SIG-M5 treated with dmso at 0.1 percent for 504 hours (cell line): ENCODE data around the gene DCP1B.
A peak's percentile ranks its signal among the peaks of the same experiment; 100 is the strongest.

Source experiments
- DNase-seq: peaks from one replicate; lab custom pipeline; 2025; ENCODE audit not compliant: unreplicated experiment; lab: John Stamatoyannopoulos, UW

The DCP1B gene

DNA sequence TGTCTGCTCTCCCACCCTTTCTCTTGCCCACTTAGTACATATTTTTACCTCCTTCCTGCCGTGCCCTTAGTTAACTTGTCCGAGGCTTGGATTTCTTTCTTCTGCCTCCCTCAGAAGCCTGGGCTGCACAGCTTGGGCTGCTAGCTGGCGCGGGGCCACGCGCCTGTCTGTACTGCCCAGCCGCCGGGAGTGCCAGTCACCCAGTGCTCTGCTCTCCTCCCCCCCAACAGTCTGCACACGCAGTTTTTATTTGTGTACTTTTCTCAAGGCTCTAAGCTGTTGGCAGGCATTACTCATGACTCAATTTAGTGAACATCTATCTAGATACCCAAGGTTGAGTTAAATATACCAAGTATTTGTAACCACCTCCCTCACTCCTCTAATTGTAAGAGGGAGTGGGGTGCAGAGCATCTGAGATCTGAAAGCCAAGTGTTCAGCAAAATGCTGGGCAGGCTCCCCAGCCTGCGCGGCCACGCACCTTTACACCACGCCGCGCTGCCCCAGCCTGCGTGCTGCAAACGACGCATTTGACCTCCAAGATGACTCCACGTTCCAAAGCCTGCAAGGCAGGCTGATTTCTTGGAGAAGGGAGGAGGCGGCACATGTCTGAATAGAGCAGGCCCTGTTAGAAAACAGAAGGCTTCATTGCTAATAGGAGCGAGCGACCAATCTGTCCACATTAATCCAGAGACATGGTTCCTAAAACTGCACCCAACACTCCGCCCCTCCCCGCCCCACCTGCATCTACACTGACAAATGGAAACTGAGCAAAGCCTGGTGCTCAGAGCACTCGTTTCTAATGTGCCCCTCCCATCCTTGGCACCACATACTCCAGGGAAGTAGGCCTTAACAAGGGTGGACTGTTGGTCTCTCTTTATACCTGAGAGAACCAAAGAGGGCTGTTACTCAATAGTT lies 67.6 kb downstream of the DCP1B start:
- DNase-seq, result peak; percentile 18

- no peak for DNase-seq
These were observed 68.4 kb downstream of the DCP1B start for GRCh38 chr12:1935700-1936378.

- no peak for DNase-seq
These were observed 69.0 kb downstream of the DCP1B start for GRCh38 chr12:1935242-1935641.

- DNase-seq, result no peak
These were observed 69.4 kb downstream of the DCP1B start for GRCh38 chr12:1934831-1935230.

GRCh38 chr12:1934068-1934467 lies 70.2 kb downstream of the DCP1B start:
- no peak for DNase-seq

DNA sequence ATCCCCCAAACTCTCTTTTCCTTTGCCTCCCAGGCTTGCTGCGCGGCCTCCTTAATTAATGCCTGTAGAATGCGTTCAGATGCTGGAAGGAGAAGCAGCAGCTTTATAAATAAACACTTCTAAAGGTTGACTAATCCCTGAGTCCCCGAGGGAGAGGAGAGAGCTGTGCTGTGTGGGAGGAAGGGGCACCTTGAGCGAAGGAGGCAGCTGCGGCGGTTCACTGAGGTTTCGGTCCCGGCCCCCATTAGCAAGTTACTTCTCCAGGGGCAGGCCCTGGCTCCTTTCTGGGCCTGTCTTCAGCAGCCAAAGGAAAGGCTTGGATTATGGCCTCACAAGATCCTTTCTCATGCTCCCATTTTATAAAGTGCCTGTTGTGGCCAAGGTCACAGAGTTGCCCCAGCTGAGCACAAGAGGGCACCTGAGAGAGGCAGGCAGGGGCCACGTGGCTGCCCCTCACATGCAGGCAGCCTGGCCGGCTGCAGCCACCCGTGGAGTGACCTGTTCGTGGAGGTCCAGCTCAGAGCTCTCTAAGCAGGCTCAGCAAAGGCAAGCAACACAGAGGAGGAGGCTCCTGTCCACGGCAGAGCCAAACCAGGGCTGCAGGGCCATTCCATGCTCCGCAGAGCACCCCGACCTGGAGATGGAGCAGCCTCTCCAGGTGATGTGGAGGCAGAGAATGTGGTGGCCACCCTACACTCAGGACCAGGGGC lies 70.8 kb downstream of the DCP1B start:
- DNase-seq, result no peak

DNA sequence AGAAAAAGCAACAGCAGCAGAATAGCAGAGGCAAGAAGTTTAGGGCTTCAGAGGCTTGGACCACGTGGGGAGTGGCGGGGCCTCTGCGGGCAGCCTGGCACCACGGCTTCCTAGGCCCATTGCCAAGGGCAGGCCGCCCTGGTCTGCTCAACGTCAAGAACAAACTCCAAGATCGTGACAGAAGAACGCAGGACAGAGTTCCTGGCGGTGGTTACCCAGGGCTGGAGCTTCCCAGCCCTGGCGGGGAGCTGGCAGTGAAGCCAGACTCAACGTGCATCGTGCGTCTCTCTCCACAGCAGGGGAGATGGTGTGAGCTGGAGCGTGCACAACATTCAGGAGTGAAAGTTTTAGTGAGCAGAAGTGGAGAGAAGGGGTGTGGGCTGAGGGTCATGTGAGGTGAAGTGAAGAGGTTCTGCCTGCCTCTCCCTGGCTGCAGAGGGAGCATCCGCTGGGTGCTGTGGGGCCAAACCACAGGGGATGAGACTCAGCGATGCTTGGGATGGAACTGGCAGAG lies 71.9 kb downstream of the DCP1B start:
- no peak for DNase-seq

DNA sequence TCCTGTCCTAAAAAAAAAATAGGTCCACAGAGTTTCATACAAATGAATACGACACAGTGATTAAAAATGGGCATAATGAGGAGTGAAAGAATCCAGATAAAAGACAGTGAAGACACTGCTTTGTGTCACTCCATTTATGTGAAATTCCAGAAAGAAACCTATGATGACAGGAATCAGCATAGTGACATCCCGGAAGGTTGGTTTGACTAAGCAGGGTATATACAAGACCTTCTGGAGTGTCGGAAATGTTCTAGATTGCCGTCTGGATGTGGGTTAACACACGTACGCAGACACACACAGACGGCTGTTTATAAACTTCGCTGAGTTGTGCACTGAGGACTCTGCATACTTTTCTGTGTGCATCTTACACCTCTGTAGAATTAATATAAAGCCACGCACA lies 72.6 kb downstream of the DCP1B start:
- DNase-seq, result no peak

GRCh38 chr12:1930803-1931597 lies 73.3 kb downstream of the DCP1B start:
- no peak for DNase-seq

DNA sequence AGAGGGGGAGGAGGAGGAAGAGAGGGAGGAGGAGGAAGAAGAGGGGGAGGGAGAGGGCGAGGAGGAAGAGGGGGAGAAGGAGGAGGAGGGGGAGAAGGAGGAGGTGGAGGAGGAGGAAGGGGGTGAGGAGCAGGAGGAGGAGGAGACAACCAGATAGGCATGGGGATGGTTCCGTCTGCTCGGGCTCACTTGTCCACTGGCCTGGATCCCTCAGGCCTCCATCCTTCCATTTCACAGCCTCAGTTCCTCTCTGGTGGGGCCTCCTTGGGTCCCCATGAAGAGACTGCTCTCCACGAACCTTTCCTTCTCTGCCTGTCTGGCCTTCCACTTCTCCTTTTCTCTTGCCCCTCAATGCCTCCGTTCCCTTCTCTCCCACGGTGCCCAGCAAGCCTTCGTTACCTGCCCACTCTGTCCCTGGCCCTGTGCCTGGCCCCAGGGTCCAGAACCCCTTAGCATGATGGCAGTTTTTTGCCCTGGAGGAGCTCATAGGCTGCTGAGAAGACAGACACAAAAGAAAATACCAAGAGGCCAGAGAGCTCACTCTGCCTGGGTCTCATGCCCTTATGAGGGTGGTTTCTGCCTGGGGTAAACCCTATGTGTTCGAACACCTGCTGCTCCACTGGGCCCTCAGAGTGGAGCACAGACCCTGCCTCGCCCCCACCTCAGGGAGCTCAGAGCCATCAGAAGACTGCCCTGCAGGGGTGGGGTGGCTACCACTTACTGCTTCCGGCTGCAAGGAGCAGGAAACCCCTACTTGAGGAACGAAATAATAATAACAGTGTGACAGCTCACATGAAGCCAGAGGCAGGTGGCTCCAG lies 74.1 kb downstream of the DCP1B start:
- peak; percentile 59 for DNase-seq

GRCh38 chr12:1929241-1929984 lies 74.8 kb downstream of the DCP1B start:
- no peak for DNase-seq

DNA sequence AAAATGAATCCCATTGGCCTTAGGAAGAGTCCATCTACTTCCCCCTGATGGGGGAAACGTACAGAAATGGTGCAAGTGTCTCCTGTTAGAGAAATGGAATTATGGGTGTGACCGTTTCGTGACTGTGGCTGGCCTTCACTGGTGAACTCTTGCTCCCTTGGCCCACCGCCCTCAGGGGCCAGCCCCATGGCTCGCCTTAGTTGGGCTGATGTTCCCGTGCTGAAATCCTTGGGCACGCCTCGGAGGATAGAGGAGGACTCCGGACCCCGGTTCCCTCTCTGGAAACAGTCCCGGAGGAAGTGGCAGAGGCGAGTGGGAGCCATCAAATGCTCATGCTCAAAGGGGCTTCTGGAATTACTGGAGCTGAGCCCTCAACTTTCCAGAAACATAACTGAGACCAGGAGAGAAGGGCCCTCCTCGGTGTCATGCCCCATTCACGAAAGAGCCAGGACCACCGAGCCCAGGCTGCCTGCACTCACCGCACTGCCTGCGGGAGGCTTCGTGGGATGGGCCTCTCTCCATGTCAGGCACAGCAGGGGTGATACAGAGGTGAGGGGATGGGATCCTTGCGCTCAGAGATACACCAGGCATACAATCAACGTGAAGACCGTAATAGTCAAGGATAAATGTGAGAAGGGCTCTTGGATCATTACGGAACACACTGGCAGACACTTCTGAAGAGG lies 75.7 kb downstream of the DCP1B start:
- no peak for DNase-seq

GRCh38 chr12:1927751-1928351 lies 76.4 kb downstream of the DCP1B start:
- DNase-seq, result no peak

GRCh38 chr12:1927051-1927680 lies 77.1 kb downstream of the DCP1B start:
- no peak for DNase-seq

- DNase-seq, result no peak
These were observed 78.0 kb downstream of the DCP1B start for GRCh38 chr12:1926251-1926657.

DNA sequence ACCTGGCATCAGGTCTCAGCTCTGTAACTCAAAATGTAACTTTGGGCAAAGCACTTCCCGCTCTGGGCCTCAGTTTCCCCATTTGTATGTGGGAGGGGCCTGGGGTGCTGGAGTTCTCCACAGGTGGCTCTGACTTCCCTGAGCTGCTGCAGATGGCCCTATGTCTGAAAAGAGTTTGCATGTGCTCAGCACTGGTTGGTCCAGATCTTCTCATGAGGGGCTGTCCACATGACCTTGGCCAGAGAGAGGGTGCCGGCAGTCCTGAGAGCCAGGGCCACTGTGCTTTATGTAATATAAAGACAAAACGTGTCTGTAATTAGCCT lies 78.6 kb downstream of the DCP1B start:
- no peak for DNase-seq

DNA sequence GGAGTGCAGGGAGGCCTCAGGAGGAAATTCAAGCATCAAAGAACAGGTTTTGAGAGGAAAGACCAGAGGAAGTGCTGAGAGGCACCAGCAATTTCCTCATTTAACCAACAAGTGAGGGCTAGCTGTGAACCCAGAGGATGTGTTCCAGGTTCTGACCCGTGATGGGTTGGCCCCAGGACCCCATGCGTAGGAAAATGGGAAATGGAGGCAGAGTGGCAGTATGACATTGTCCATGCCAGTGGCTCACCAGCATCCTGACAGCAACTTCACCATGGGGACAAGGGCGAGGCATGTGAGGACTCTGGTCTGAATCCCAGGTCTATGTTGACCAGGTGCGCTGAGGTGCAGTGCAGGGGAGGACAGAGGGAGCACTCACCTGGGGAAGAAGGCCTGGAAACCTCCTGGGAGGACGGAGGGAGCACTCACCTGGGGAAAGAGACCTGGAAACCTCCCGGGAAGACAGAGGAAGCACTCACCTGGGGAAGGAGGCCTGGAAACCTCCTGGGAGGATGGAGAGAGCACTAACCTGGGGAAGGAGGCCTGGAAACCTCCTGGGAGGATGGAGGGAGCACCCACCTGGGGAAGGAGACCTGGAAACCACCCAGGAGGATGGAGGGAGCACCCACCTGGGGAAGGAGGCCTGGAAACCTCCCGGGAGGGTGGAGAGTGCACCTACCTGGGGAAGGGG lies 79.1 kb downstream of the DCP1B start:
- no peak for DNase-seq
